IPS-NIHi7 (cell line): ENCODE results near the gene TLE7.
A peak's percentile ranks its signal among the peaks of the same experiment; 100 is the strongest.

Experiments used
- DNase-seq: peaks from one replicate; pipeline ENCODE4 v3.0.0; 2012; ENCODE audit warnings: mixed read lengths; ENCODE audit errors: extremely low spot score

TLE7 gene

DNA sequence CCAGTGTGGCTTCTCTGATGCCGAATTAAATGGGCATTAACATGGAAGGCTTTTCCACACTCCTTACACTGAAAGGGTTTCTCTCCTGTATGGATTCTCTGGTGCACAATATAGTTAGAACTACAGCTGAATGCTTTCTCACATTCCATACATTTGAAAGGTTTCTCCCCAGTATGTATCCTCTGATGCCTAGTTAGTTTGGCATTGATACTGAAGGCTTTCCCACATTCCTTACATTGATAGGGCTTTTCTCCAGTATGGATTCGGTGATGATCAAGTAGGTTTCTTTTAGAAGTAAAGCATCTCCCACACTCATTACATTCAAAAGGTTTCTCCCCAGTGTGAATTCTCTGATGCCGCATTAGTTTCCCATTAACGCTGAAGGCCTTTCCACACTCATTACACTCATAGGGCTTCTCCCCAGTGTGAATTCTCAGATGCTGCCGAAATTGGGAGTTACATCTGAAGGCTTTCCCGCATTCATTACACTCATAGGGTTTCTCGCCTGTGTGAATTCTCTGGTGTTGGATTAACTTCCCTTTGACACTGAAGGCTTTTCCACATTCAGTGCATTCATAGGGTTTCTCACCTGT, 6.5 kb upstream of the TLE7 start:
- DNase-seq, result no peak

DNA sequence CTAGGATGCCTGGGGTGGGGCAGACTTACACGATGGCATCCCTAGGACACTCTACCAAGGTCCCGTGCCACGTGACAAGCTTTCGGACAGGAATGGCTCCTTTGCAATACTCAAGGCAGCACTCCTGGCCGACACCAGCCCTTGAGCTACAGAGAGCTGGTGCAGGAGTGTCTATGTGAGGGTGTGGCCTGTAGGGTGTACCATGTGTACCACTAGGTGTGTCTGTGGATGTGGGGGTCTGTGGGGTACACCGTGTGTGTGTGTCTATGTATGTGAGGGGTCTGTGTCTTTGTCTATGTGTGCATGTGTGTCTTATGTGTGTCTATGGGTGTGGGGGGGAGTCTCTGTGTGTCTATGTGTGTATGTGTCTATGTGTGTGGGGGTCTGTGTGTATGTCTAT, 1.9 kb upstream of the TLE7 start:
- no peak for DNase-seq

DNA sequence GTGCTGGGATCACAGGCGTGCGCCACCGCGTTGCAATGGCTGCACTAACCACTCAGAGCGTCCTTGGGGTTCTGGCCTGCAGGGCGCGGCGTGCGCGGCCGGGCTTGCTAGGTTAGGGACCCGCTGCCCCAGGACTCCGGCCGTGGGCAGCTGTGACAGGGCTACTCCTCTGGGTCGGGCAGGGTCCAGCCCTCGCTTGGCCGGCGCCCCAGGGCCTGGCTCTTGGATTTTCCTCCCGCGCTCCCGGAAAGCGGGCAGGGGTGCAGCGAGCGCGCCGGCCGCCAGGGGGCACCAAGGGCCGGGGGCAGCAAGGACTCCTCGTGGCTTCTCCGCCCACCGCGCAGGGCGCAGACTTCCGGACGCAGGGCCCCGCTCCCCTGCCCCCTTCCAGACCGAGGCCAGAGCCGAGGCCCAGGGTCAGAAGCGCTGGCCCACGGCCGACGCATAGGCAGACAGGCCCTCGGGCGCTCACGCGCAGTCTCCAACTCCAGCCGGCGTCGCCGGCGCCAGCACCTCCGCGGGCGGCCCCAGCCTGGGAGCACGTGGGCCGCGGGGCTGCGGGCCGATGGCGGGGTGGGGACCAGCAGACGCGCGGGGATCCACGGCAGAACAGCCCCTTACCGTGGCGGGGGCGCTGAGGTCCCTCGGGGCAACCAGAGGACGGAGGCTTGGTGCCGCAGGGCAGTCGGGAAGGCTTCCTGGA, 355 bp downstream of the TLE7 start:
- peak; percentile 86 for DNase-seq

DNA sequence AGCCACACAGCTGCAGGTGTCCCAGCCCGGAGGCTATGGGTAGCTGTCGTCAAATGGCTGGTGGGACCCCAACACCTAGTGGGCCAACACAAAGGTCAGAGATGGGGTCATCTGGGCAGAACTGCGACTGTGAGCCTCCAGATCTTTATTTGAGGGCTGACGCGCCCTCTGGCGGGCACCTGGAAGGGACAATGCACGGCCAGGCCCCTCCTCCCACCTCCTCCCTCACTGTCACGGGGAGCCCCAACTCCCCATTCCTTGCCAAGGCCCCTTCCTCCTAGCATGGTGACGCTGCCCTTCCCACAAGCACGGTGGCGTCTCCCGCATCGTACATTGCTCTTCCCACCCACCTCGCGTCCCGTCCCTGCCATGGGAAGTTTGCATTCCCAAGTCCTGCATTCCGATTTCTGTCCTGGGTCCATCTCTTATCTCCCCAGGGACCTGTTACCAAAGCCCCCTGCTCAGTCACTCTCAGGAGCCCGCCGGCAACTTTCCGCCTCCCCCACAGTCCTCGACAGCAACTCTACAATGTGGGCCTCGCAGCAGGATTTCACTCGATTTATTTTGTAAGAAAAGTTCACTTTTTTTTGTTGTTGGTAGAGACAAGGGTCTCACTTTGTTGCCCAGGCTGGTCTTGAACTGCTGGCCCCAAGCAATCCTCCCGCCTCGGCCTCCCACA, 1.0 kb downstream of the TLE7 start:
- DNase-seq, result peak; percentile 84

DNA sequence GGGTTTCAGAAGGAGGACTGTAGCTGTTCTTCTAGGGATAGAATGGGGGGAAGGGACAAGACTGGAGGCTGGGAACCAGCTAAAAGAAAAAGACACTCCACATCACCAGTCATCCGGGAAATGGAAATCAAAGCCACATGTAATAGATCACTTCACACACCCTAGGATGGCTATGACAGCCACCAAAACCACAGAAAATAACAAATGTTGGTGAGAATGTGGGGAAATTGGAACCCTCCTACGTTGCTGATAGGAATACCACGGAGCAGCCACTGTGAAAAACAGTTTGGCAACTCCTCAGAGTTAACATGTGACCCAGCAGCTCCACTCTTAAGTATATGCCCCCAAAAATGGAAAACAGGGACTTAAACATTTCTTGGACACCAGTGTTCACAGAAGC, 2.3 kb downstream of the TLE7 start:
- no peak for DNase-seq

DNA sequence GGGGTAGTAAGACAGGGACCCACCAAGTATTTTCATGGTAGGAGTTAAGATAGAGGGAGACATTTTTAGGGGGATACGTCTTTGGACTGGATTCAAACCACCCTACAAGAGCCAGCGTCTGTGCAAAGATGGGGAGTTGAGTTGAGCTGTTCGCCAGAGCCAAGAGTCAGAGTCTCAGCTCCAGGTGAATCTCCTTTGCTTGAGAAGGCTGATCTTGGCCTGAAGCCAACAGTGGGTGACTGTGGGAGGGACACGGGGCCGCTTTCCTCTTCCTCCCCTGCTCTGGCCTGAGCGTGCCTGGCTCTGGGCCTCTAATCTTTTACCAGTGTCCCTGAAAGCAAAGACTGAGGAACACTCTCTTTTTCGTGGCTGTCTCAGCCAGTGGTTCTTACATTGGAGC, 5.4 kb downstream of the TLE7 start:
- DNase-seq, result no peak

DNA sequence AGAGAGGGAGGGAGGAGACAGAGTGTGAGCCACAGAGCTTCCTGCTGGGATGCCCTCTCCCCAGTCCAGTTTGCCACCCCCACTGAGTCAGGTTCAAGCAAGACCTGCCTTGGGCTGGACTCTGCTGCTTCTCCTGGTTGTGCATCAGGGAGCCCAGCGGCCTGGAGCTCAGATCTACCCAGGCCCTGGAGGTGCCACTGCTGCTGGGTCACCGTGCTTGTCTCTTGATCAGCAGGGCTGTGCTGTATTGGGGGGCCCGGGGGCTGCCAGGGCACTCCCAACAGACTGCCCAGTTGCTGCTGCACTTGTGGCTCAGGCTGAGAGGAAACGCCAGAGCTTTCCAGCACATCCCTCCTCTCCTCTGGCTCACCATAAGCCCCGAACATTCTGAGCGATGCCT, 8.9 kb downstream of the TLE7 start:
- DNase-seq, result no peak

DNA sequence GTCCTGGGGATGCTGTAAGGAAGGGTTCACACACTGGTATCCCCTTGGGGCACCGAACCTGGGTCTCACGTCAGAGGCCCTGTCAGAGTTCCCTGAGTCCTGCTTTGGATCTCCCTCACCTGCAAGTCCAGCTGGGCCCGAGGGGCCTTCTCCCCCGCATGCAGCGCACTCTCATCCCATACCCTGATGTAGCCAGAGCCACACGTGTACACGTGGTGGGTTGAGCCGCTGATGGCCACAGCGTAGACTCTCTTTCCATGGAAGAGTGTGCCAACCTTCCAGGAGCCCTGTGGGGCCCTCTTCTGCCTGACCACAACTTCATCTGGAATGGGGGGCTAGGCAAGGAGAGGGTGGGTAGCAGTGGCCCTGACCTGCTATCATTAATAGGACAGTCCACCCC, 9.9 kb downstream of the TLE7 start:
- DNase-seq, result no peak

DNA sequence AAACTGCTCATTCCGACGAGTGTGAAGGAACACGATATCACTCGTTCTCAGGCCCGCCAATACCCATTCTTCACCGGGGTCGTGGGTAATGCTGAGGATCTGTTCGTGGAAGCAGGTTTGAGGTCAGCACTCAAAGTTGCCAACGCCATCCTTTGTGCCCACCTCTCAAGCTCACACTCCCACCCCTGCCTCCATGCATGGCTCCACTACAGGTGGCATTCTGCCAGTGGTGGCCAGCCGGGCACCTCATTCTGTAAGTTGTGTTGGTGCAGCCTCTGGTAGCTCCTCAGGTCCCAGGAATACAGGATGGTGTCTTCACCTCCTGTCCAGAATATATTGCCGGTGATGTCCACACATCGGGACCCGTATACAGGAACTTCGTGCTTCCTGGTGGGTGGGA, 10.7 kb downstream of the TLE7 start:
- no peak for DNase-seq

DNA sequence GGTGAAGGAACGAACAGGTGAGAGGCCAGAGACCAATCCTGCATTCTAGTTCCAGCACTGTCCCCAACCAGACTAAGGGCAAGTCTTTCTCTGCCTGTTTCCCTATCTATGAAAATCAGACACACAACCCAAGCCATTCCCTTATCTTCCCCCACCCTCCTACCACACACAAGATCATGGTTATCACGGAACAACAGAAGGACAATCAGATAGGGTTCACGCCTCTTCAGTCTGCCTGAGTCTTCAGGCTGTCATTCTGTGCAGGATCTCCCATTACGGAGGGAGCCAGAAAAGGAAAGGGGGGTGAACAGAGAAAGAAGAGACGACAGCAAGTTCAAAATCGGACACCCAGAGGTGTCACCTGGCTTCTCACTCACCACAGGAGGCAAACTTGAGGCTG, 11.1 kb downstream of the TLE7 start:
- no peak for DNase-seq

DNA sequence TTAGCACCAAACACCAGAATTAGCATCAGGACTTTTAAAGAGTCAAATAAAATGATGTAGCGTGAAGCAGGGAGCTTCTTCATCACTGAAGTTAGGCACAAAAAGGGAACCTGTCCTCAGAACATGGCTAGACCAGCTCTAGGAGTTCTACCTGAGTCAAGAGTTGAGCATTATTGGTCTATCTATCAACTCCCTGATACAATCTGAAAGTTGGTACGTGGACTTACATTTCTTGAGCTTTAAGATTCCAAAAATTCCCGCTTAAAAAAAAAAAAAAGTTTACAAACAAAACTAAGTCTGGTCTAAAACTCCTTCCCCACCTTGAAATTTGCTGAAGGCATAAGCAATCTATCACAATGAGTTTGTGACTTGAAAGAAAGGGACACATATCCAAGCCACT, 12.3 kb downstream of the TLE7 start:
- no peak for DNase-seq

DNA sequence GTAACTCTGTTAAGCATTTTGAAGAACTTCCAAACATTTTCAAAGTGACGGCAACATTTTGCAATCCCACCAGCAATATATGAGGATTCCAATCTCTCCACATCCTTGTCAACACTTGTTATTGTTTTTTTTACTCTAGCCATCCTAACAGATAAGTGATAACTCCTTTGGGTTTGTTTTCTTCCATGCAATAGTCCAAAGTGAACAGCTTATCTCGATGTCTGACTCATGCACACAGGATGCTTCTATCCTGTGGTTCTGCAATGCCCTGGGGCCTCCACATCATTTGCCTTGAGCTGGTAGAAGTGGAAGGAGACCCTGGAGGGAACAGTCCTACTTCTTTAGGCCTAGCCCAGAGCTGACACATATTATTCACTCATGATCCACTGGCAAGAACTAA, 13.0 kb downstream of the TLE7 start:
- DNase-seq, result no peak

DNA sequence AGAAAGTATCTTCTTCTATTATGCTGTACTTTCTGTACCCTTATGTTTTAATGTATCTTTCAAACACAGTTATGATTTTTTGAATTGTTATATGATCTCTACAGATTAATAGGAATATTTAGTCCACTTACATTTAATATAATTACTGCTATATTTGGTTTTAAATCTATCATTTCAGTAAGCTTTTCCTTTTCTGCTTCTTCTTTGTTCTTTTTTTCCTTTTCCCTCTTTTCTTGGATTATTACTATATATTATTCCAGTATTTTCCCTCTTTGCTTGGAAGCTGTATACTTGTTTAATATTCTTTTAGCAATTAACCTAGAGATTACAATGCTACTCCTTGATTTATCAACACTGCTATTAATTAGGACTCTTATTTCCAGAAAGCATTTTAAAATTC, 13.5 kb downstream of the TLE7 start:
- no peak for DNase-seq

DNA sequence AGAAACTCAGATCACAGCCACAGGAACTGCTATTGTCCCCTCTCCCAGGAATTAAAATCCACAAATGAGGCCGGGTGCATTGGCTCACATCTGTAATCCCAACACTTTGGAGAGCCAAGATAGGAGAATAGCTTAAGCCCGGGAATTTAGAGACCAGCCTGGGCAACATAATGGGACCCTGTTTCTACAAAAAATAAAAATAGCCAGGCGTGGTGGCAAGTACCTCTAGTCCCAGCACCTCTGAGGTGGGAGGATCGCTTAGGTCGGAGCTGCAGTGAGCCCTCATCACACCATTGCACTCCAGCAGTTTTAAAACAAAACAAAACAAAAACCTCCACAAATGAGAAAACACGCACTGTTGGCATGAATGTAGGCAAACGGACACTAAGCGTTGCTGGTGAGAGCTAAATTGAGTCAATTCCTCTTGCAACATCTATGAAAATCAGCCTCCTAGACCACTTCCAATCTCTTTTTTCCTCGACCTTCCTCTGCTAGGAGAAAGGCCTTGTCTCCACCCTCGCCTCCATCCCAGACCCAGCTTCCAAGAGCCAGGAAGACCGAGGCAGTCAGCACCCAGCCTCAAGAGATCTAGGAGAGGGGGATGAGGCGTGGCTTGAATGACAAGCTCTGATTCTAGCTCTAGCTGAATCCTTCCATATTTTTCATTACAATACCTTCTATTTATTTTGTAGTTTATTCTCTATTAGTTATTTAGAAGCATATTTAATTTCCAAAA, 14.8 kb downstream of the TLE7 start:
- no peak for DNase-seq

DNA sequence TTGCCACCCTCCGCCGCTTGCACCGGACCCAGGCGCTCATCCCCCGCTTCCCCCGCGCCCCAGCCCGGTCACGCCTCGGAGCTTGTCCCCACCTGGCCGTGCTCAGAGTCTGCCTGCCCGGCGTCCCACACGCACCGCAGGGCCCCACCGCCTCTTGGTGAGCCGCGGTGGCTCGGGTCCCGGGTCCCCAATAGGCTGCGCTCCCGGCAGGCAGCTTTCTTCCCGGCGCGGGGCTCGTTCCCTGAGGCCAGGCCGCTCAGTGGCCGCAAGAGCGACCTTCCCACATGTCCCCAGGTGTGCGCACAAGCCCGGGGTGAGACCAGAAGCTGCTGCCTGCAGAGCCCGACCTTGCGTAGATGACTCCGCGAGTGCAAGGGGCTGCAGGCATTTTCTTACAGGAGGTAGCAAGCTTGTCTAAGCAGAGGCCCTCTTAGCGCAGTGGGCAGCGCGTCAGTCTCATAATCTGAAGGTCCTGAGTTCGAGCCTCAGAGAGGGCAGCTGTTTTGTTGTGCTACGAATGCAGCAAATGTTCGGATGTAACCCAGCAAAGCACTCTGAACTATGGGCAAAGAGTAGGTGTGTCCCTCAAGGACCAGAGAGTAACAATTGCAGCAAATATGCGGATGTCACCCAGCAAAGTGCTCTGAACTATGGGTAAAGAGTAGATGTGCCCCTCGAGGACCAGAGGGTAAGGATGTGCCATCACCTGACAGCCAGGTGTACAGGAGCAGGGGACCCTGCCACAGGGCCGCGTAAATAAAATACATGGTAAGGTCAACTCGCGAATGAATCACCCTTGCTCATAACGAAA, 15.6 kb downstream of the TLE7 start:
- DNase-seq, result peak; percentile 94

DNA sequence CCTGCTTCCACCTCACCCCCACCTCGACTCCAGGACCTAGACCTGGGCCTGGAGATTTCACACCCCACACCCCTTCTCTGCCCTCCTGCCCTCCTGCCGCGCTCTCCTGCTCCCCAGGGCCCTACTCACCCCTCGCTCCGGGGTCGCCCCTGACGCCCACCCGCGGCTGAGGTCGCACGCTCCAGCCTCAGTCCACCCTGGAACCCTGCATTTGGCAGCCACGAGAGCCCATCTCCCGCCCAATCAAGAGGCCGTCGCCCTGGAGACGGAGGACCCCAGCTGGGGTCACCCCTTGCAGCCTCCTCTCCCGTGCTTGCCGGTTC, 16.1 kb downstream of the TLE7 start:
- no peak for DNase-seq

DNA sequence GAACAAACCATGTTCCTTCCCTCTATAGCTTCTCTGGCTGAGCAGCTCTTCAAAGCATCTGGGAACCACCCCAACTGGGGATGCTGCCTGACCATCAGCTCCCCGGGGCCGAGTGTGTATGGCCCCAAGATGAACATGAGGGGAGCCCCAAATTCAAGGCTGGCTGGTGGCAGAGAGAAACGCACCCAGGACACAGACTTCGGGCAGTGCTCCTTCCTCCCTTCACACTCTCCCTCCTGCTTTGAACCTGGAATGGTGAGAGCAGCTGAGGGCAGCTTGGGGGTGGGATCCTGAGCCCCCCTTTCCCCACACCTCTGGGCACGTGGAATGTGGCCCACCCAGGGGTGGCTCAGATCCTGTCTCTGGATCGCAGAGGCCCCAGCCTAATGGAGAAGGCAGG, 17.2 kb downstream of the TLE7 start:
- no peak for DNase-seq

DNA sequence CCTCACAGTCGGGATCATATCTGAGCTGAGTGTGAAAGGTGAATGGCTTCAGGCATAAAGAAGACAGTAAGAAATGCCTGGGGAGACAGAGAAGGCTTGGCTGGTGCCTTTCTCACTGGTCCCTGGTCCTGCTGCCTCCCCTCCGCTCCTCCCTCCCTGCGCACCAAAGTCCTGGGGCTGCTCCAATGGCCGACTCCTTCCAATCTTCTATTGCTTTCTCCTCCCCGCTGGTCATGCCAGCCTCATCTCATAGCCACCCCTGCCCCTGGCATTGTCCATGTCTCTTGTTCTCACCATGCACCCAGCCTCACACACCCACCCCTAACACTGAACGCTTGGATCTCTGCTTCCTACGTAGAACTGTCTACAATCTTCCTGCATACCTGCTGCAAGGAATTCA, 18.0 kb downstream of the TLE7 start:
- no peak for DNase-seq

DNA sequence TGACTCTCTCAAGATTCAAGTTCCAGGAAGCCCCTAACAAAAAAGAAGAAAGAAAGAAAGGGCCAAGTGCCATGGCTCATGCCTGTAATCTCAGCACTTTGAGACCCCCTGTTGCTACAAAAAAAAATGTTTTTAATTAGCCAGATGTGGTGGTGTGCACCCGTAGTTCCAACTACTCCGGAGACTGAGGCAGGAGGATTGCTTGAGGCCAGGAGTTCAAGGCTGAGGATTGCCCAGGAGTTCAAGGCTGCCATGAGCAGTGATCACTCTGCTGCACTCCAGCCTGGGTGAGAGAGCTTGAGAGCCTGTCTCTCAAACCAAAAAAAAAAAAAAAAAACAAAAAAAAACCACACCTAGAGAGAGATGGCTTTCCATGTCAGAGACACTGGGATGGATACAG, 18.8 kb downstream of the TLE7 start:
- DNase-seq, result no peak

DNA sequence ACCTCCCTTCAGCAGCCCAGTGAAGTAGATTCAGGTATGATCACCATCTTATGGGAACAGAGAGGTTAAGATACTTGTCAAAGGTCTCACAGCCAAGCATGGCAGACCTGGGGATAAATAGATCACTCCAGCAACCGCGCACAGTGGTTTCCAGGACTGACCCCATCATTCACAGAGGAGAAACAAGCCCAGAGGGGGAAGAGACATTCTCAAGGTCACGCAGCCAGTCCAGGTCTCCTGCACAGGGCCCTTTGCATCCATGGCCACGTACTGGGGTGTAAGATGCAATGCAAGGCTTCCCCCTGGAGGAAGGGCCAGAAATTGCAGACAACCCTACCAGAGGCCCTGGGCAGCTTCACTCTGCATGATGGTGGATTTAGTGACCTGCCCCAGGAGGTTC, 19.9 kb downstream of the TLE7 start:
- peak; percentile 72 for DNase-seq

DNA sequence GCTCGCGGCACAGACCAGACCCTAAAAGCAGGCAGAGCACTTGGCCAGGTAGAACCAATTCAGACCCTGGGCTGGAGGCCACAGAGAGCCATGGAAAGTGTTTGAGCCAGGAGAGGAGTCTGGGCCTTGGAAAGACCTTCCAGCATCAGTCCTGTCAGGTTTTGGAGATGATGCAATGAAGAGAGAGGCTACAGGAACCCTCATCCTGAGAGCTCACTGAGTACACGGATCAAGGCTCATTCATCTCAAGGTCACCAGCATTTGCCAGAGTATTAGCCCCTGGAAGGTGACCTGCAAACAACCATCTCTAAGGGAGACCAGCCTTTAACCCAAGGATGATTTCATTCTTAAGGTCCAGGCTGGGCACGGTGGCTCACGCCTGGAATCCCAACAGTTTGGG, 27.8 kb downstream of the TLE7 start:
- DNase-seq, result no peak

DNA sequence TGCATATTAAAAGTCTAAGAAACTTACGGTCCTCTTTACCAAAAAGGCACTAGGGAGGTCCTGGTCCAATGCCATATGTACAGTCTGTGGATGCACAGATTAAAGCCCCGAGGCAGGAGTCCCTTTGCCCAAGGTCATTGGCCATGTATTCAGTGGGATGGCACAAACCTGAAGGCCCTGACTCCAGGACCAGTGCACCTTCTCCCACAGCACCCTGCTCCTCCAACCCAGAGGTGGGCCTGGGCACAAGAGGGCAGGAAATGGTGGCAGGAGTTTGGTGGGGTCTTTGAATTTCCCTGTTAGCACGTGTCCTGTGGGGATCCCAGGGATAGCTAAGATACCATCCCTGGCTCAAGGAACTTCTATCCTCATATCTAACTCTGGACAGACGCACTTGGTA, 28.5 kb downstream of the TLE7 start:
- DNase-seq, result no peak
